ENCODE data around the gene PIK3R2.

DNA sequence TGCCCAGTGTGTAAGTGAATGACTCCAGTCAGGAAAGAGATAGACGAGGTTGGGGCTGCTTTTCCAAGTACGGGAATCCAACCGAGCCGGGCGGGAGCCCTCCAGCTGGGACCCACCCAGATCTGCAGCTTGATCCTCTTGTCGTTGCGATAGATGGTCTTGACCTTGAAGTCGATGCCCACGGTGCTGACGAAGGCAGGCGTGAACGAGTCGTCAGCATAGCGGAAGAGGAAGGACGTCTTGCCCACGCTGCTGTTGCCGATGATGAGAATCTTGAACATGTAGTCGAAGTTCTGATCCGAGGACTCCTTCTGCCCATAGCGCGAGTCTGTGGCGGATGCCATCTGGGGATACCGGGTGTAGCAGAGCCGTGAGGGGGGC is 49.4 kb downstream of the PIK3R2 start:
- TF ChIP-seq POLR2A (IDR thresholded peaks at IDR 0.05) = no peak
- TF ChIP-seq, protein P1, sequence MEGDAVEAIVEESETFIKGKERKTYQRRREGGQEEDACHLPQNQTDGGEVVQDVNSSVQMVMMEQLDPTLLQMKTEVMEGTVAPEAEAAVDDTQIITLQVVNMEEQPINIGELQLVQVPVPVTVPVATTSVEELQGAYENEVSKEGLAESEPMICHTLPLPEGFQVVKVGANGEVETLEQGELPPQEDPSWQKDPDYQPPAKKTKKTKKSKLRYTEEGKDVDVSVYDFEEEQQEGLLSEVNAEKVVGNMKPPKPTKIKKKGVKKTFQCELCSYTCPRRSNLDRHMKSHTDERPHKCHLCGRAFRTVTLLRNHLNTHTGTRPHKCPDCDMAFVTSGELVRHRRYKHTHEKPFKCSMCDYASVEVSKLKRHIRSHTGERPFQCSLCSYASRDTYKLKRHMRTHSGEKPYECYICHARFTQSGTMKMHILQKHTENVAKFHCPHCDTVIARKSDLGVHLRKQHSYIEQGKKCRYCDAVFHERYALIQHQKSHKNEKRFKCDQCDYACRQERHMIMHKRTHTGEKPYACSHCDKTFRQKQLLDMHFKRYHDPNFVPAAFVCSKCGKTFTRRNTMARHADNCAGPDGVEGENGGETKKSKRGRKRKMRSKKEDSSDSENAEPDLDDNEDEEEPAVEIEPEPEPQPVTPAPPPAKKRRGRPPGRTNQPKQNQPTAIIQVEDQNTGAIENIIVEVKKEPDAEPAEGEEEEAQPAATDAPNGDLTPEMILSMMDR (IDR thresholded peaks at IDR 0.05) = no peak

All from body of pancreas (tissue), 4 donors.